Neural cell (in vitro differentiated cells): ENCODE measurements around the gene RYR1. TPM values are rescaled to one million over a fixed set of nuclear protein-coding genes. Genes with fewer than 3 reads are reported as not detected.

Experiments
- H2AFZ ChIP-seq: fragments of 200-600, 300-800 bp; sonication (generic), shearing (Covaris generic); 2 replicates; pipeline ENCODE4 v1.6.0; 2014; ENCODE audit warnings: low read depth, mild to moderate bottlenecking, antibody characterized with exemption, low read length, moderate library complexity
- H3F3A ChIP-seq: fragments of 200-600 bp; shearing (Covaris generic); 2 replicates; pipeline ENCODE4 v1.6.1; 2016; ENCODE audit warnings: mild to moderate bottlenecking, moderate library complexity, mixed read lengths, antibody characterized with exemption, low read length; ENCODE audit not compliant: insufficient read depth, poor library complexity, severe bottlenecking
- H3K27ac ChIP-seq: fragments of 200-600, 300-800 bp; sonication (generic), shearing (Covaris generic); 2 replicates; pipeline ENCODE4 v1.5.1; 2014; ENCODE audit warnings: mild to moderate bottlenecking, low read length, moderate library complexity
- H3K27me3 ChIP-seq: fragments of 300-800, 200-600 bp; sonication (generic), shearing (Covaris generic); 2 replicates; pipeline ENCODE4 v1.6.0; 2014; ENCODE audit warnings: mild to moderate bottlenecking, low read depth, low read length, moderate library complexity; ENCODE audit not compliant: insufficient read depth
- H3K36me3 ChIP-seq: fragments of 300-800, 200-600 bp; sonication (generic), shearing (Covaris generic); 2 replicates; pipeline ENCODE4 v1.5.1; 2014; ENCODE audit warnings: mild to moderate bottlenecking, antibody characterized with exemption, low read length, moderate library complexity; ENCODE audit not compliant: insufficient read depth
- H3K4me2 ChIP-seq: fragments of 300-800, 200-600 bp; sonication (generic), shearing (Covaris generic); 2 replicates; pipeline ENCODE4 v1.6.0; 2014; ENCODE audit warnings: mild to moderate bottlenecking, low read length
- H3K4me3 ChIP-seq: fragments of 300-800, 200-600 bp; sonication (generic), shearing (Covaris generic); 2 replicates; pipeline ENCODE4 v1.5.1; 2014; ENCODE audit warnings: mild to moderate bottlenecking, low read length, moderate library complexity
- H3K79me2 ChIP-seq: fragments of 200-600 bp; shearing (Covaris generic); replicated peaks from 2 replicates; pipeline ENCODE4 v1.6.0; 2014; ENCODE audit warnings: mild to moderate bottlenecking, low read length, moderate library complexity; ENCODE audit not compliant: insufficient read depth
- H3K9ac ChIP-seq: fragments of 300-800, 200-600 bp; sonication (generic), shearing (Covaris generic); 2 replicates; pipeline ENCODE4 v1.6.1; 2016; ENCODE audit warnings: mild to moderate bottlenecking, low read length, mixed read lengths
- H3K9me2 ChIP-seq: fragments of 200-600 bp; shearing (Covaris generic); 2 replicates; pipeline ENCODE4 v1.6.1; 2016; ENCODE audit warnings: mild to moderate bottlenecking, low read length, mixed read lengths; ENCODE audit not compliant: insufficient read depth
- H3K9me3 ChIP-seq: fragments of 200-600, 300-800 bp; sonication (generic), shearing (Covaris generic); 2 replicates; pipeline ENCODE4 v1.6.1; 2016; ENCODE audit warnings: mild to moderate bottlenecking, mixed run types, low read length, moderate library complexity, mixed read lengths
- H4K20me1 ChIP-seq: fragments of 200-600 bp; shearing (Covaris generic); 2 replicates; pipeline ENCODE4 v1.6.1; 2016; ENCODE audit warnings: mild to moderate bottlenecking, mixed run types; ENCODE audit not compliant: insufficient read depth
- EP300 ChIP-seq: fragments of 450-650 bp; conservative IDR thresholded peaks from 2 replicates; pipeline ENCODE4 v1.6.1; 2014; ENCODE audit warnings: antibody characterized with exemption, mild to moderate bottlenecking, moderate library complexity; ENCODE audit not compliant: poor library complexity, severe bottlenecking
- EZH2 ChIP-seq: fragments of 200-600, 300-800 bp; shearing (Covaris generic), sonication (generic); IDR thresholded peaks from 2 replicates; pipeline ENCODE4 v1.6.1; 2014; ENCODE audit warnings: antibody characterized with exemption, low read length, borderline replicate concordance, mild to moderate bottlenecking; ENCODE audit not compliant: insufficient read depth, poor library complexity, severe bottlenecking
- MXI1 ChIP-seq: fragments of 450-650 bp; conservative IDR thresholded peaks from 2 replicates; pipeline ENCODE4 v1.6.1; 2014; ENCODE audit warnings: antibody characterized with exemption, mild to moderate bottlenecking; ENCODE audit not compliant: poor library complexity, severe bottlenecking
- POLR2AphosphoS5 ChIP-seq: IDR thresholded peaks from 2 replicates; pipeline ENCODE4 v1.6.1; 2012
- RAD21 ChIP-seq: fragments of 450-650 bp; conservative IDR thresholded peaks from 2 replicates; pipeline ENCODE4 v1.6.1; 2014; ENCODE audit warnings: antibody characterized with exemption, mild to moderate bottlenecking, moderate library complexity
- SMC3 ChIP-seq: fragments of 450-650 bp; conservative IDR thresholded peaks from 2 replicates; pipeline ENCODE4 v1.6.1; 2014; ENCODE audit warnings: antibody characterized with exemption, mild to moderate bottlenecking, moderate library complexity; ENCODE audit not compliant: poor library complexity
- TAF1 ChIP-seq: IDR thresholded peaks from 2 replicates; pipeline ENCODE4 v1.6.1; 2012; ENCODE audit warnings: low read depth
- polyA plus RNA-seq: library from polyadenylated mRNA; depleted of rRNA; stranded (reverse); fragments of >200 nt; gene quantifications from 2 replicates; pipeline ENCODE4 v1.2.3, GENCODE V29; 2014
- TF ChIP-seq, protein P1 (sequence below): IDR thresholded peaks from 2 replicates; pipeline ENCODE4 v1.6.1; 2012; ENCODE audit warnings: borderline replicate concordance
- TF ChIP-seq, protein P2 (sequence below): fragments of 450-650 bp; IDR thresholded peaks from 2 replicates; pipeline ENCODE4 v1.5.1; 2014; ENCODE audit warnings: antibody characterized with exemption, mild to moderate bottlenecking, moderate library complexity; ENCODE audit not compliant: poor library complexity, severe bottlenecking

Gene RYR1
- polyA plus RNA-seq, 1 donor from 2014 or later: 0.69 TPM

DNA sequence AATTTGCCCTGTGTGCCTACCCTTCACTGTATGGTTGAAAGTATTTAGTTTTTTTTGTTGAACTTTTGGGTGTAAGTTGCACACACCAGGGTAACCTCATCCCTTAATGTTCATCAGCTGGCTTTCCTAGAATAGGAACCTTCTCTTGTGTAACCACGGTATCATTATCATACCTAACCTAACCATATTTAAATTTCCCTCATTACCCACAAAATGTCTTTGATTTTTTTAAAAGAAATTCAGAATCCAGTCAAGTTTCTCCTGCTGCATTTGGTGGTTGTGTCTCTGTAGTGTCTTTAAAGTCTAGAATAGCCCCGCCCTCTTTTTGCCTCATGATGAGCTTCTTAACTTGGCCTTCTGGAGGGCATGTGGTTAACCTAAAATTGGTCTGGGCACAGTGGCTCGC lies 80.3 kb downstream of the RYR1 start:
- H2AFZ ChIP-seq: no peak overlapping the region
- H3F3A ChIP-seq: no peaks in the 10 kb centered on the region
- H3K9me2 ChIP-seq: no peaks in the 10 kb centered on the region
- no peaks in the 10 kb centered on the region for H3K36me3 ChIP-seq
- no peak overlapping the region for H3K9ac ChIP-seq
- no peak overlapping the region for H3K4me3 ChIP-seq
- H3K4me2 ChIP-seq: no peak overlapping the region
- H3K9me3 ChIP-seq: no peaks in the 10 kb centered on the region
- TF ChIP-seq, protein P1, sequence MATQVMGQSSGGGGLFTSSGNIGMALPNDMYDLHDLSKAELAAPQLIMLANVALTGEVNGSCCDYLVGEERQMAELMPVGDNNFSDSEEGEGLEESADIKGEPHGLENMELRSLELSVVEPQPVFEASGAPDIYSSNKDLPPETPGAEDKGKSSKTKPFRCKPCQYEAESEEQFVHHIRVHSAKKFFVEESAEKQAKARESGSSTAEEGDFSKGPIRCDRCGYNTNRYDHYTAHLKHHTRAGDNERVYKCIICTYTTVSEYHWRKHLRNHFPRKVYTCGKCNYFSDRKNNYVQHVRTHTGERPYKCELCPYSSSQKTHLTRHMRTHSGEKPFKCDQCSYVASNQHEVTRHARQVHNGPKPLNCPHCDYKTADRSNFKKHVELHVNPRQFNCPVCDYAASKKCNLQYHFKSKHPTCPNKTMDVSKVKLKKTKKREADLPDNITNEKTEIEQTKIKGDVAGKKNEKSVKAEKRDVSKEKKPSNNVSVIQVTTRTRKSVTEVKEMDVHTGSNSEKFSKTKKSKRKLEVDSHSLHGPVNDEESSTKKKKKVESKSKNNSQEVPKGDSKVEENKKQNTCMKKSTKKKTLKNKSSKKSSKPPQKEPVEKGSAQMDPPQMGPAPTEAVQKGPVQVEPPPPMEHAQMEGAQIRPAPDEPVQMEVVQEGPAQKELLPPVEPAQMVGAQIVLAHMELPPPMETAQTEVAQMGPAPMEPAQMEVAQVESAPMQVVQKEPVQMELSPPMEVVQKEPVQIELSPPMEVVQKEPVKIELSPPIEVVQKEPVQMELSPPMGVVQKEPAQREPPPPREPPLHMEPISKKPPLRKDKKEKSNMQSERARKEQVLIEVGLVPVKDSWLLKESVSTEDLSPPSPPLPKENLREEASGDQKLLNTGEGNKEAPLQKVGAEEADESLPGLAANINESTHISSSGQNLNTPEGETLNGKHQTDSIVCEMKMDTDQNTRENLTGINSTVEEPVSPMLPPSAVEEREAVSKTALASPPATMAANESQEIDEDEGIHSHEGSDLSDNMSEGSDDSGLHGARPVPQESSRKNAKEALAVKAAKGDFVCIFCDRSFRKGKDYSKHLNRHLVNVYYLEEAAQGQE: no peak
- TF ChIP-seq POLR2AphosphoS5 (no peak), MXI1 (no peak), RAD21 (no peak)
- H3K27ac ChIP-seq: no peak overlapping the region
- no peaks in the 10 kb centered on the region for H3K27me3 ChIP-seq
- H3K79me2 ChIP-seq: no peaks in the 10 kb centered on the region
- H4K20me1 ChIP-seq: no peaks in the 10 kb centered on the region

DNA sequence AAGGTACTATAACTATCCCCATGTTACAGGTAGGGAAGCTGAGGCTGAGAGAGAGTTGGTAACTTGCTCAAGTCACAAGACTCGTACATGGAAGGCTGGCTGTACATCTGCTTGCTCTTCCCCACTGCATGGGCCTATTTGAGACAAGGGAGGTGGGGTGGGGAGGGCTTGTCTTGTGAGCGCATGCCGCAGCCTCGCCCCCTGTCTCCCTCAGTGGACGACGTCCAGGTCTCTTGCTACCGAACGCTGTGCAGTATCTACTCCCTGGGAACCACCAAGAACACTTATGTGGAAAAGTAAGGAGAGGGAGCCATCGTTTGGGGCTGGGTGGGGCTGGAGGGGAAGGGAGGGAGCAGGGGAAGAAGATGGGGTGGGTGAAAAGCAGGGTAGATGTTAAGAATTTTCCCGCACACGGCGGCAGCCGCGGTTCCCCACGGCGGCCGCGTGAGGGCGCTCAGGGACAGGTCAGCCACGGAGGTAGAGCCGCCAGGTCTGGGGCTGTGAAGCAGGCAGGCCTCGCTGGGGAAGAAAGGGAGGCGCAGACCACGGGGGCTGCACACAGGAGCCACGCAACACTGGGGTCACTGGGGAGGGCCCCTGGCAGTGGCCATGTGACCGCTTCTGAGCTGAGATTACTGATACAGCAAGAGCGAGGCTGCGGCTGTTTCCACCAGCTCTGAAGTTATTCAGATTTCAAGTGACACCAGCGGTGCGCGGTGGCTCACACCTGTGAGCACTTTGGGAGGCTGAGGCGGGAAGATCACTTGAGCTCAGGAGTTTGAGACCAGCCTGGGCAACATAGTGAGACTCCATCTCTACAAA lies 81.5 kb downstream of the RYR1 start:
- no peaks in the 10 kb centered on the region for H4K20me1 ChIP-seq
- H3K9ac ChIP-seq: no peak overlapping the region
- no peaks in the 10 kb centered on the region for H3F3A ChIP-seq
- no peak for TF ChIP-seq EP300
- no peak for TF ChIP-seq POLR2AphosphoS5
- TF ChIP-seq, protein P1: no peak
- TF ChIP-seq MXI1: no peak
- TF ChIP-seq EZH2: no peak
- TF ChIP-seq SMC3: peak; percentile 79
- no peak for TF ChIP-seq TAF1
- TF ChIP-seq, protein P2, sequence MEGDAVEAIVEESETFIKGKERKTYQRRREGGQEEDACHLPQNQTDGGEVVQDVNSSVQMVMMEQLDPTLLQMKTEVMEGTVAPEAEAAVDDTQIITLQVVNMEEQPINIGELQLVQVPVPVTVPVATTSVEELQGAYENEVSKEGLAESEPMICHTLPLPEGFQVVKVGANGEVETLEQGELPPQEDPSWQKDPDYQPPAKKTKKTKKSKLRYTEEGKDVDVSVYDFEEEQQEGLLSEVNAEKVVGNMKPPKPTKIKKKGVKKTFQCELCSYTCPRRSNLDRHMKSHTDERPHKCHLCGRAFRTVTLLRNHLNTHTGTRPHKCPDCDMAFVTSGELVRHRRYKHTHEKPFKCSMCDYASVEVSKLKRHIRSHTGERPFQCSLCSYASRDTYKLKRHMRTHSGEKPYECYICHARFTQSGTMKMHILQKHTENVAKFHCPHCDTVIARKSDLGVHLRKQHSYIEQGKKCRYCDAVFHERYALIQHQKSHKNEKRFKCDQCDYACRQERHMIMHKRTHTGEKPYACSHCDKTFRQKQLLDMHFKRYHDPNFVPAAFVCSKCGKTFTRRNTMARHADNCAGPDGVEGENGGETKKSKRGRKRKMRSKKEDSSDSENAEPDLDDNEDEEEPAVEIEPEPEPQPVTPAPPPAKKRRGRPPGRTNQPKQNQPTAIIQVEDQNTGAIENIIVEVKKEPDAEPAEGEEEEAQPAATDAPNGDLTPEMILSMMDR: peak; percentile 78
- peak; percentile 86 for TF ChIP-seq RAD21
- H3K79me2 ChIP-seq: no peaks in the 10 kb centered on the region
- no peaks in the 10 kb centered on the region for H3K27me3 ChIP-seq
- no peak overlapping the region for H3K27ac ChIP-seq
- H3K36me3 ChIP-seq: no peaks in the 10 kb centered on the region
- no peaks in the 10 kb centered on the region for H3K9me2 ChIP-seq
- H3K4me3 ChIP-seq: no peak overlapping the region
- no peak overlapping the region for H2AFZ ChIP-seq
- no peak overlapping the region for H3K4me2 ChIP-seq
- H3K9me3 ChIP-seq: no peaks in the 10 kb centered on the region
